ENCODE data around the gene CD99. TPM values are rescaled to one million over a fixed set of nuclear protein-coding genes. Genes with fewer than 3 reads are reported as not detected.

Gene CD99
- polyA plus RNA-seq, 1 of the 3 experiments (the other 2 are of a cell fraction): 346 TPM

DNA sequence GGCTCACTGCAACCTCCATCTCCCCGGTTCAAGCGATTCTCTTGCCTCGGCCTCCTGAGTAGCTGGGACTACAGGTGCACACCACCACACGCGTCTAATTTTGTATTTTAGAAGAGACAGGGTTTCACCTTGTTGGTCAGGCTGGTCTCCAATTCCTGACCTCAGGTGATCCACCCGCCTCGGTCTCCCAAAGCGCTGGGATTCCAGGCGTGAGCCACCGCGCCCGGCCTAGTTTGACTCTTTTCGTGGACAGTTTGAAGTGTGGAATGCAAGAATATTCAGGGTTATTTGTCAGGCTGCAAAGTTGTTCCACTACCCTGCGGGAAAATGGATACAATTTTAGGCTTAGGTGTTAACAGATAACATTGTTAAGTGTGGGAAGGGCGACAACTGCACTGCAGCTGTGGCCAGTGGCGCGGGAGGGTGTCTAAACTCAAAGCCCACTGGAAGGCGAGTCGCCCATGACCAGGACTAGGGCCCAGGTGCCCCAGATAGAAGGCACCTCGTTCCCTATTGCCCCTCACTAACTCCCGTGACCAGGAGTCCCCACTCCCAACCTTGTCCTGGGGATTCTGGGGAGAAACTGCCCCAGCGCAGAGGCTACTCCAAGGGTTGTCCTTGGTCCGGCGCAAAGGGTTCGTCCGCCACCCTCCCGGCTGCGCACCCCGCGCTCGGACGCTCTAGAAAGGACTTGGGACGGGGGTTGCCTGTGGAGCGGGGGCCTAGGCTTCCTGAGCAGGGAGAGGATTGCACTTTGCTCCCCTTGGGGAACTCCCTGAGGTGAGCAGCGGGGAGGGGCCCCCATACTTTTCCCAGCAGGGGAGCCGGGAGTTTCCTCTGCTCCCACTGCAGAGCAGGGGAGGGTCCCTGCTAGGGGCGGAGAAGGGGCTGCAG is 1.1 kb upstream of the CD99 start:
- Histone ChIP-seq H4K20me1 (ENCODE audit: insufficient read depth) (peaks cover 14% of the 10 kb centered on the region), H3K4me3 (ENCODE audit: low read depth in 2 of 2, low read length in 1 of 2) (no peak overlapping the region), H3K4me1 (ENCODE audit: control insufficient read depth in 1 of 2, insufficient read depth in 2 of 2, low read depth in 1 of 2, low read length in 1 of 2) (no peaks in the 10 kb centered on the region; a peak in 1 of 4 replicates), H3K9me2 (no peaks in the 10 kb centered on the region), H3F3A (replicated peaks; ENCODE audit: insufficient read depth) (no peaks in the 10 kb centered on the region), H3K79me2 (ENCODE audit: insufficient read depth) (peaks cover 34% of the 10 kb centered on the region), H2AFZ (ENCODE audit: low read depth) (no peak overlapping the region), H3K27me3 (ENCODE audit: insufficient read depth) (peaks cover 31% of the 10 kb centered on the region; the same call in 1 of the 2 replicates), H3K9ac (no peak overlapping the region), H3K36me3 (replicated peaks in 1 of 2; ENCODE audit: control insufficient read depth in 1 of 2, insufficient read depth in 2 of 2, low read length in 1 of 2) (no peaks in the 10 kb centered on the region), H3K9me3 (no peaks in the 10 kb centered on the region), H3K4me2 (no peak overlapping the region), H3K27ac (ENCODE audit: low read depth in 2 of 2, low read length in 1 of 2) (no peak overlapping the region)
- DNase-seq: peak; percentile 39
- no peak for TF ChIP-seq FOXM1 (IDR thresholded peaks at IDR 0.05; ENCODE audit: low read depth)
- no peak for TF ChIP-seq TEAD4 (IDR thresholded peaks at IDR 0.05; ENCODE audit: borderline replicate concordance, insufficient read depth)
- no peak for TF ChIP-seq JUND (IDR thresholded peaks at IDR 0.05)
- TF ChIP-seq FOSL2 (IDR thresholded peaks at IDR 0.05; ENCODE audit: borderline replicate concordance, low read depth): no peak
- no peak for TF ChIP-seq RXRA (IDR thresholded peaks at IDR 0.05; ENCODE audit: borderline replicate concordance, low read depth)
- TF ChIP-seq FOXJ3 (CRISPR knock-in tag; IDR thresholded peaks at IDR 0.05): no peak
- TF ChIP-seq RAD21 (IDR thresholded peaks at IDR 0.05; ENCODE audit: low read length): no peak
- no peak for TF ChIP-seq IRF3 (IDR thresholded peaks at IDR 0.05; ENCODE audit: low read depth, low read length)
- no peak for TF ChIP-seq SMC3 (IDR thresholded peaks at IDR 0.05; ENCODE audit: low read depth, low read length)
- TF ChIP-seq, protein P1, sequence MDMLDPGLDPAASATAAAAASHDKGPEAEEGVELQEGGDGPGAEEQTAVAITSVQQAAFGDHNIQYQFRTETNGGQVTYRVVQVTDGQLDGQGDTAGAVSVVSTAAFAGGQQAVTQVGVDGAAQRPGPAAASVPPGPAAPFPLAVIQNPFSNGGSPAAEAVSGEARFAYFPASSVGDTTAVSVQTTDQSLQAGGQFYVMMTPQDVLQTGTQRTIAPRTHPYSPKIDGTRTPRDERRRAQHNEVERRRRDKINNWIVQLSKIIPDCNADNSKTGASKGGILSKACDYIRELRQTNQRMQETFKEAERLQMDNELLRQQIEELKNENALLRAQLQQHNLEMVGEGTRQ (IDR thresholded peaks at IDR 0.05; ENCODE audit: borderline replicate concordance, low read depth, low read length): no peak
- POLR2A ChIA-PET: no interaction called here
- WGBS (ENCODE audit: low lambda C conversion rate): 65% methylated on average over 19 of the region's 37 CpGs
- CTCF ChIA-PET: no interaction called here

- CTCF ChIA-PET: no interaction called here
- H3K4me1 ChIP-seq (ENCODE audit: control insufficient read depth in 1 of 2, insufficient read depth in 2 of 2, low read depth in 1 of 2, low read length in 1 of 2): peaks cover 0 to 8% of the 10 kb centered on the region in 2 experiments; a peak in 2 of 4 replicates
- TF ChIP-seq, protein P2, sequence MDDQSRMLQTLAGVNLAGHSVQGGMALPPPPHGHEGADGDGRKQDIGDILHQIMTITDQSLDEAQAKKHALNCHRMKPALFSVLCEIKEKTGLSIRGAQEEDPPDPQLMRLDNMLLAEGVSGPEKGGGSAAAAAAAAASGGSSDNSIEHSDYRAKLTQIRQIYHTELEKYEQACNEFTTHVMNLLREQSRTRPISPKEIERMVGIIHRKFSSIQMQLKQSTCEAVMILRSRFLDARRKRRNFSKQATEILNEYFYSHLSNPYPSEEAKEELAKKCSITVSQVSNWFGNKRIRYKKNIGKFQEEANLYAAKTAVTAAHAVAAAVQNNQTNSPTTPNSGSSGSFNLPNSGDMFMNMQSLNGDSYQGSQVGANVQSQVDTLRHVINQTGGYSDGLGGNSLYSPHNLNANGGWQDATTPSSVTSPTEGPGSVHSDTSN (IDR thresholded peaks at IDR 0.05): no peak
- TF ChIP-seq, protein P3, sequence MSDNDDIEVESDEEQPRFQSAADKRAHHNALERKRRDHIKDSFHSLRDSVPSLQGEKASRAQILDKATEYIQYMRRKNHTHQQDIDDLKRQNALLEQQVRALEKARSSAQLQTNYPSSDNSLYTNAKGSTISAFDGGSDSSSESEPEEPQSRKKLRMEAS (IDR thresholded peaks at IDR 0.05; ENCODE audit: low read depth): 0 out of 2 replicates have a peak, but pooled peaks have one; percentile 13
Measured at GRCh38 chrX:2691543-2692220, 587 bp downstream of the CD99 start.

More at GRCh38 chrX:2691543-2692220, 587 bp downstream of the CD99 start:
- no peaks in the 10 kb centered on the region for H3K9me3 ChIP-seq
- WGBS (ENCODE audit: low lambda C conversion rate): 3% methylated on average over 33 of the region's 42 CpGs
- H3K9ac ChIP-seq: peak overlapping the region; percentile 87
- peaks cover 48% of the 10 kb centered on the region for H3K79me2 ChIP-seq (ENCODE audit: insufficient read depth)
- H3K27me3 ChIP-seq (ENCODE audit: insufficient read depth): peaks cover 24% of the 10 kb centered on the region; the same call in 1 of the 2 replicates
- POLR2A ChIA-PET: no interaction called here
- peaks cover 9% of the 10 kb centered on the region for H3F3A ChIP-seq (replicated peaks; ENCODE audit: insufficient read depth)
- no peaks in the 10 kb centered on the region for H3K36me3 ChIP-seq (replicated peaks in 1 of 2; ENCODE audit: control insufficient read depth in 1 of 2, insufficient read depth in 2 of 2, low read length in 1 of 2)
- H4K20me1 ChIP-seq (ENCODE audit: insufficient read depth): peaks cover 19% of the 10 kb centered on the region
- H3K4me3 ChIP-seq (ENCODE audit: low read depth in 2 of 2, low read length in 1 of 2): peak overlapping the region; percentile 60 to 73
- H3K9me2 ChIP-seq: no peaks in the 10 kb centered on the region
- H3K4me2 ChIP-seq: peak overlapping the region; percentile 78
- peak overlapping the region; percentile 46; the same call in 1 of the 2 replicates for H2AFZ ChIP-seq (ENCODE audit: low read depth)
- peak overlapping the region; percentile 8 to 55; a peak in 3 of 4 replicates for H3K27ac ChIP-seq (ENCODE audit: low read depth in 2 of 2, low read length in 1 of 2)
- no peak for DNase-seq
